Measurements from ENCODE around the gene FBXO27.

FBXO27 gene

GRCh38 chr19:39038098-39038497 lies 5.7 kb upstream of the FBXO27 start:
- H3K4me3 ChIP-seq (ENCODE audit: low read depth, low read length), result no peak overlapping the region
- 0 out of 2 replicates have a peak, but pooled peaks have one; percentile 8 for TF ChIP-seq CTCF (IDR thresholded peaks at IDR 0.05; ENCODE audit: low read depth, low read length)

- TF ChIP-seq CTCF (IDR thresholded peaks at IDR 0.05; ENCODE audit: low read depth, low read length), result no peak
- H3K4me3 ChIP-seq (ENCODE audit: low read depth, low read length), result no peak overlapping the region
These were observed 4.8 kb upstream of the FBXO27 start for GRCh38 chr19:39037194-39037593.

- H3K4me3 ChIP-seq (ENCODE audit: low read depth, low read length), result no peak overlapping the region
- TF ChIP-seq CTCF (IDR thresholded peaks at IDR 0.05; ENCODE audit: low read depth, low read length), result no peak
These were observed 4.2 kb upstream of the FBXO27 start for GRCh38 chr19:39036581-39036980.

GRCh38 chr19:39031368-39032062 lies 834 bp downstream of the FBXO27 start:
- no peak for TF ChIP-seq CTCF (IDR thresholded peaks at IDR 0.05; ENCODE audit: low read depth, low read length)
- H3K4me3 ChIP-seq (ENCODE audit: low read depth, low read length), result peak overlapping the region; percentile 60

- H3K4me3 ChIP-seq (ENCODE audit: low read depth, low read length), result peak overlapping the region; percentile 60
- TF ChIP-seq CTCF (IDR thresholded peaks at IDR 0.05; ENCODE audit: low read depth, low read length), result no peak
These were observed 1.4 kb downstream of the FBXO27 start for GRCh38 chr19:39030854-39031367.

- TF ChIP-seq CTCF (IDR thresholded peaks at IDR 0.05; ENCODE audit: low read depth, low read length), result no peak
- H3K4me3 ChIP-seq (ENCODE audit: low read depth, low read length), result no peak overlapping the region
These were observed 7.3 kb downstream of the FBXO27 start for GRCh38 chr19:39024875-39025641.

- no peak for TF ChIP-seq CTCF (IDR thresholded peaks at IDR 0.05; ENCODE audit: low read depth, low read length)
- no peak overlapping the region for H3K4me3 ChIP-seq (ENCODE audit: low read depth, low read length)
These were observed 11.3 kb downstream of the FBXO27 start for GRCh38 chr19:39021063-39021462.
